ENCODE data around the gene WDSUB1. TPM values are rescaled to one million over a fixed set of nuclear protein-coding genes. Genes with fewer than 3 reads are reported as not detected.

WDSUB1 gene
- total RNA-seq, 2 experiments from 2014 or later: 3.7 to 5.3 TPM

- H3K36me3 ChIP-seq (ENCODE audit: insufficient read depth, low read length): no peaks in the 10 kb centered on the region
- TF ChIP-seq EZH2phosphoT487 (IDR thresholded peaks at IDR 0.05; ENCODE audit: borderline replicate concordance, low read depth, low read length): no peak
- TF ChIP-seq CTCF (conservative IDR thresholded peaks at IDR 0.05; ENCODE audit: low read length): peak; percentile 60
- H3K4me2 ChIP-seq (ENCODE audit: low read length): no peak overlapping the region
- H3K27ac ChIP-seq (ENCODE audit: low read depth, low read length, poor library complexity, severe bottlenecking): no peak overlapping the region
- DNase-seq (ENCODE audit: low spot score): peak; percentile 30
- intact Hi-C loops (cut with micrococcal nuclease; ENCODE audit: unreplicated experiment): no loop called here
- no TSS peak for BruUV-seq (replicated peaks)
- no peaks in the 10 kb centered on the region for H4K20me1 ChIP-seq (ENCODE audit: insufficient read depth, low read length)
- ChIA-PET CTCF (ENCODE audit: unreplicated experiment) (no interaction called here), POLR2A (no interaction called here)
- H3K9me3 ChIP-seq (ENCODE audit: low read length): no peaks in the 10 kb centered on the region
- no peaks in the 10 kb centered on the region for H3K4me1 ChIP-seq (ENCODE audit: insufficient read depth, low read length, poor library complexity, severe bottlenecking)
- H2AFZ ChIP-seq (ENCODE audit: low read length): no peak overlapping the region
- H3K4me3 ChIP-seq (ENCODE audit: low read depth, low read length, poor library complexity, severe bottlenecking): no peak overlapping the region
- no peaks in the 10 kb centered on the region for H3K9me2 ChIP-seq (ENCODE audit: insufficient read depth, low read length)
- H3K79me2 ChIP-seq (ENCODE audit: insufficient read depth, low read depth, low read length): no peaks in the 10 kb centered on the region
Measured at GRCh38 chr2:159208438-159208837, 78.1 kb downstream of the WDSUB1 start.

GRCh38 chr2:159206736-159207380 lies 79.6 kb downstream of the WDSUB1 start:
- Histone ChIP-seq H3K79me2 (ENCODE audit: insufficient read depth, low read depth, low read length) (no peaks in the 10 kb centered on the region), H3K4me3 (ENCODE audit: low read depth, low read length, poor library complexity, severe bottlenecking) (no peak overlapping the region), H3K4me2 (ENCODE audit: low read length) (no peak overlapping the region), H4K20me1 (ENCODE audit: insufficient read depth, low read length) (no peaks in the 10 kb centered on the region), H3K9me2 (ENCODE audit: insufficient read depth, low read length) (no peaks in the 10 kb centered on the region), H3K36me3 (ENCODE audit: insufficient read depth, low read length) (no peaks in the 10 kb centered on the region), H3K4me1 (ENCODE audit: insufficient read depth, low read length, poor library complexity, severe bottlenecking) (no peaks in the 10 kb centered on the region), H3K9me3 (ENCODE audit: low read length) (no peaks in the 10 kb centered on the region), H3K27ac (ENCODE audit: low read depth, low read length, poor library complexity, severe bottlenecking) (no peak overlapping the region), H2AFZ (ENCODE audit: low read length) (no peak overlapping the region)
- intact Hi-C loops (cut with micrococcal nuclease; ENCODE audit: unreplicated experiment): no loop called here
- no peak for TF ChIP-seq EZH2phosphoT487 (IDR thresholded peaks at IDR 0.05; ENCODE audit: borderline replicate concordance, low read depth, low read length)
- TF ChIP-seq CTCF (conservative IDR thresholded peaks at IDR 0.05; ENCODE audit: low read length): no peak
- POLR2A ChIA-PET: interaction anchor here (0.6 kb wide), 1 partner anchor 679 kb away, joined by 3 read pairs; no protein-coding TSS in a partner anchor
- no peak for DNase-seq (ENCODE audit: low spot score)
- CTCF ChIA-PET (ENCODE audit: unreplicated experiment): no interaction called here
- no TSS peak for BruUV-seq (replicated peaks)

GRCh38 chr2:159204381-159205144 lies 81.9 kb downstream of the WDSUB1 start:
- Histone ChIP-seq H2AFZ (ENCODE audit: low read length) (no peak overlapping the region), H3K9me3 (ENCODE audit: low read length) (no peaks in the 10 kb centered on the region), H3K9me2 (ENCODE audit: insufficient read depth, low read length) (no peaks in the 10 kb centered on the region), H3K79me2 (ENCODE audit: insufficient read depth, low read depth, low read length) (no peaks in the 10 kb centered on the region), H4K20me1 (ENCODE audit: insufficient read depth, low read length) (no peaks in the 10 kb centered on the region), H3K4me1 (ENCODE audit: insufficient read depth, low read length, poor library complexity, severe bottlenecking) (no peaks in the 10 kb centered on the region), H3K36me3 (ENCODE audit: insufficient read depth, low read length) (no peaks in the 10 kb centered on the region), H3K4me3 (ENCODE audit: low read depth, low read length, poor library complexity, severe bottlenecking) (no peak overlapping the region), H3K4me2 (ENCODE audit: low read length) (no peak overlapping the region), H3K27ac (ENCODE audit: low read depth, low read length, poor library complexity, severe bottlenecking) (no peak overlapping the region)
- ChIA-PET CTCF (ENCODE audit: unreplicated experiment) (no interaction called here), POLR2A (interaction anchor here (0.6 kb wide), 1 partner anchor 9 kb away, joined by 3 read pairs; no protein-coding TSS in a partner anchor)
- no peak for DNase-seq (ENCODE audit: low spot score)
- BruUV-seq (replicated peaks): no TSS peak
- TF ChIP-seq CTCF (conservative IDR thresholded peaks at IDR 0.05; ENCODE audit: low read length) (no peak), EZH2phosphoT487 (IDR thresholded peaks at IDR 0.05; ENCODE audit: borderline replicate concordance, low read depth, low read length) (no peak)
- intact Hi-C loops (cut with micrococcal nuclease; ENCODE audit: unreplicated experiment): no loop called here
